HepG2 (cell line): ENCODE measurements around the gene SEC16A.

Source experiments
- BRD4 ChIP-seq: sonication (generic); formaldehyde crosslinking; IDR thresholded peaks from 2 replicates; pipeline ENCODE4 v1.4.0; 2020; ENCODE audit warnings: missing genetic modification reagents
- CTCF ChIP-seq: sonication (generic); formaldehyde crosslinking; IDR thresholded peaks from 2 replicates; pipeline ENCODE4 v1.5.0; 2020; ENCODE audit warnings: mild to moderate bottlenecking, missing genetic modification reagents, moderate library complexity
- FOSL2 ChIP-seq: sonication (generic); formaldehyde crosslinking; IDR thresholded peaks from 2 replicates; pipeline ENCODE4 v1.4.0; 2020; ENCODE audit warnings: missing genetic modification reagents
- MTF1 ChIP-seq: sonication (generic); formaldehyde crosslinking; IDR thresholded peaks from 2 replicates; pipeline ENCODE4 v1.5.0; 2020; ENCODE audit warnings: missing genetic modification reagents
- NFIC ChIP-seq: IDR thresholded peaks from 2 replicates; pipeline ENCODE4 v1.6.1; 2012; ENCODE audit warnings: mild to moderate bottlenecking, low read length, inconsistent platforms
- PBX3 ChIP-seq: sonication (generic); formaldehyde crosslinking; IDR thresholded peaks from 2 replicates; pipeline ENCODE4 v1.8.1; 2023; ENCODE audit warnings: missing genetic modification reagents, inconsistent platforms, borderline replicate concordance
- POLR2A ChIP-seq, 2 experiments: IDR thresholded peaks; 2 replicates each; pipeline ENCODE4 v1.6.1; 2011; ENCODE audit warnings: low read depth in 2 of 2, low read length in 2 of 2, mild to moderate bottlenecking in 1 of 2, moderate library complexity in 1 of 2; ENCODE audit not compliant: insufficient read depth in 1 of 2
- SP2 ChIP-seq: sonication (generic); formaldehyde crosslinking; IDR thresholded peaks from 2 replicates; pipeline ENCODE4 v1.5.1; 2020; ENCODE audit warnings: mild to moderate bottlenecking, missing genetic modification reagents
- TMF1 ChIP-seq: sonication (generic); formaldehyde crosslinking; IDR thresholded peaks from 2 replicates; pipeline ENCODE4 v1.8.1; 2022; ENCODE audit warnings: low read depth, missing genetic modification reagents
- ZNF329 ChIP-seq: sonication (generic); formaldehyde crosslinking; IDR thresholded peaks from 2 replicates; pipeline ENCODE4 v1.9.0; 2021; ENCODE audit warnings: low read depth, mild to moderate bottlenecking, missing genetic modification reagents

GRCh38 chr9:136448655-136449054 lies 34.2 kb downstream of the SEC16A start:
- TF ChIP-seq ZNF329 (CRISPR knock-in tag) = no peak
- no peak for TF ChIP-seq FOSL2
- TF ChIP-seq POLR2A (IDR thresholded peaks at IDR 0.05; ENCODE audit: insufficient read depth in 1 of 2, low read depth in 2 of 2, low read length in 2 of 2) = no peak
- no peak for TF ChIP-seq CTCF
- TF ChIP-seq PBX3 (CRISPR knock-in tag) = no peak
- TF ChIP-seq NFIC = no peak
- TF ChIP-seq TMF1 (CRISPR knock-in tag) = no peak
- TF ChIP-seq BRD4 (CRISPR knock-in tag) = no peak
- TF ChIP-seq SP2 = no peak
- no peak for TF ChIP-seq MTF1 (CRISPR knock-in tag)
